Measurements from ENCODE around the gene MTSS2. TPM values are rescaled to one million over a fixed set of nuclear protein-coding genes. Genes with fewer than 3 reads are reported as not detected.

The MTSS2 gene
- total RNA-seq, 1 donor, result 56.5 TPM

DNA sequence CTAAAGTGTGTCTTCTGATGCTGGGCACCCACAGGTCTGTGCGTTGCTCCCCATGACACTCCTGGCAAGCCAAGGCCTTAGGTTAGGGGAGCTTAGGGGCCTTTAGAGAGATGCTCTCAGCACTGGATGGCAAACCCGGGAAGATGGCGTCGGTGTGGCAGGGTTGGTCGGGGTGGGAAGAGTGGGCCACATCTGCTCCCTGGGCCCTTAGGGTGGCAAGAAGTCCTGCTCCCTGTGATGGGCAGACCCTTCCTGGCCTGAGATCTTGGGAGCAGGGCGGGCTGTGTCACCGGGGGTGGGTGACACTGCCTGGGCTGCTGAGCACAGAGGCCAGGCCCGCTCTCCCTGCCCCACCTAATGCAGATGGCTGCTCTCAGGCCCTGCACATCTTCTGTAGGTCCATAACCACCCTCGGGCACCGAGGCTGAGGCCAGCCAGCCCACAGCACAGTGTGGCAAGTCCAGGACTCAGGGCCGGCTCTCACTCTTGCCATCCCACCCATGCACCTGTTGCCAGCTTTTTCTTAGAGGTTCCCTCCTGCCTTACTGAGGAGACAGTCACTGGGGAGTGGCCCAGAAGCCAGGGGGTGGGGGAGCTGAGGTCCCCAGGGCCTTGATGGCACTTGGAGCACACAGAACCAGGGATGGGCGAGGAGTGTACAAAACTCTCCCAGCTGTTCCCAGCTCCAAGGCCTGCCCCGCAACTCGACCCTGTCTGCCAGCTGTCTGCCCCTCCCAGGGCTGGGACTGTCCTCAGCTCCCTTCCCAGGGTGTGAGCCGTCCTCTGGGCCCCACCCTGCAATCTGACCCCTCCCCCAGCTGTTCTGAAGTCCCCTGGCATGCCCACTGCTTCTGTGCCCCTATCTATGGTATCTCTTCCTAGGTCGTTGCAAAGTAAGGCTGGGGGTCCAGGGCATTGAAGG is 4.4 kb upstream of the MTSS2 start:
- Histone ChIP-seq H3K4me3 (ENCODE audit: insufficient read depth, low read length) (no peak overlapping the region), H3K27me3 (ENCODE audit: insufficient read depth, low read length) (no peaks in the 10 kb centered on the region), H3K4me2 (ENCODE audit: insufficient read depth, low read length) (no peak overlapping the region), H3K4me1 (ENCODE audit: insufficient read depth, low read length) (peaks cover 52% of the 10 kb centered on the region), H3K9me3 (ENCODE audit: low read depth, low read length) (no peaks in the 10 kb centered on the region), H3K27ac (ENCODE audit: low read depth, low read length) (peak overlapping the region; percentile 92), H3K79me2 (ENCODE audit: insufficient read depth, low read length) (peaks cover 4% of the 10 kb centered on the region), H4K20me1 (ENCODE audit: insufficient read depth, low read length) (no peaks in the 10 kb centered on the region), H2AFZ (ENCODE audit: low read length) (no peak overlapping the region), H3K36me3 (ENCODE audit: insufficient read depth, low read length) (no peaks in the 10 kb centered on the region)
- DNase-seq (ENCODE audit: insufficient read length, low spot score, missing footprints), result peak; percentile 79
- TF ChIP-seq, protein P1, sequence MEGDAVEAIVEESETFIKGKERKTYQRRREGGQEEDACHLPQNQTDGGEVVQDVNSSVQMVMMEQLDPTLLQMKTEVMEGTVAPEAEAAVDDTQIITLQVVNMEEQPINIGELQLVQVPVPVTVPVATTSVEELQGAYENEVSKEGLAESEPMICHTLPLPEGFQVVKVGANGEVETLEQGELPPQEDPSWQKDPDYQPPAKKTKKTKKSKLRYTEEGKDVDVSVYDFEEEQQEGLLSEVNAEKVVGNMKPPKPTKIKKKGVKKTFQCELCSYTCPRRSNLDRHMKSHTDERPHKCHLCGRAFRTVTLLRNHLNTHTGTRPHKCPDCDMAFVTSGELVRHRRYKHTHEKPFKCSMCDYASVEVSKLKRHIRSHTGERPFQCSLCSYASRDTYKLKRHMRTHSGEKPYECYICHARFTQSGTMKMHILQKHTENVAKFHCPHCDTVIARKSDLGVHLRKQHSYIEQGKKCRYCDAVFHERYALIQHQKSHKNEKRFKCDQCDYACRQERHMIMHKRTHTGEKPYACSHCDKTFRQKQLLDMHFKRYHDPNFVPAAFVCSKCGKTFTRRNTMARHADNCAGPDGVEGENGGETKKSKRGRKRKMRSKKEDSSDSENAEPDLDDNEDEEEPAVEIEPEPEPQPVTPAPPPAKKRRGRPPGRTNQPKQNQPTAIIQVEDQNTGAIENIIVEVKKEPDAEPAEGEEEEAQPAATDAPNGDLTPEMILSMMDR (IDR thresholded peaks at IDR 0.05; ENCODE audit: extremely low read depth, low read depth, low read length), result no peak

DNA sequence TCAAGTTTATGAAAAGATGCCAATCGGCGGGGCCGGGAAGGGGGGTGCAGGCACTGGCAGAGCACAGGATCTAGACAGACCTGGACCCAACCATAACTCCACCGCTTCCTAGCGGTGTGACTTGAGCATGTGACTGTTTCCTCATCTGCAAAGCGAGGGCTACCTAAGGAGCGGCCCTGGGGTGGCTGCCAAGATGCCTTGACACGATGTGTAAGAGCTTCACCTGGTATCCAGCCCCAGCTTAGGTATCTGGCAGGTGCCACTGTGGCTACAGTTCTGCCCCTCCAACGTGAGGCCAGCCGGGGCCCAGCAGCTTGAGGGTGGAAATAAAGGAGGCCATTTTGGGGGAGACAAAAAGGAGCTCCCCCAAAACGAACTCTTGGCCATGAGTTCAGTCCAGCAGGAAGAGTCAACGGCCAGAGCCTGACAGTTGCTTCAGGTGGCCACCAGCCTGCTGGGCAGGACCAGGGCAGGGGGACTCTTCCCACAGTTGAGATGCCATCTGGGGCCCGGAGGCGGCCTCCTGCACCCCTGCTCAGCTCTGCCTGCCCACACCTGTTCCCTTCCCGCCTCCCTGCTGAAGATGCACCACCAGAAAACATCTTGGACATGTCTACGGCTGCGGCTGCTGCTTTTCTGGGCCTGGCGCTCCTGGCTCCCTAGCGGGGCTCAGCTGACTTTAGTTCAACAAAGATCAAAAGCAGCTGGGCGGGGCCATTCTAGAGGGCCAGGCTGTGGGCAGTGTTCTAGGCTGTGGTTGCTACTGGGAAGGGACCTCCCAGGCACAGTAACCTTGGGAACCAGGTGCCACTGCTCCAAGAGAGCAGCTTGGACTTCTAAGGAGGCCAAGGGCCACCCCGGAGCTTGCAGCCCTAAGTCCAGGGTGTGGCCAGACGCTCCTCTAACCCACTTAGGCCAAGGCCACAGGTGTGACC is 3.4 kb upstream of the MTSS2 start:
- Histone ChIP-seq H3K9me3 (ENCODE audit: low read depth, low read length) (no peaks in the 10 kb centered on the region), H3K79me2 (ENCODE audit: insufficient read depth, low read length) (peaks cover 13% of the 10 kb centered on the region), H3K4me1 (ENCODE audit: insufficient read depth, low read length) (peaks cover 52% of the 10 kb centered on the region), H3K27me3 (ENCODE audit: insufficient read depth, low read length) (no peaks in the 10 kb centered on the region), H4K20me1 (ENCODE audit: insufficient read depth, low read length) (peaks cover 7% of the 10 kb centered on the region), H3K36me3 (ENCODE audit: insufficient read depth, low read length) (no peaks in the 10 kb centered on the region), H3K27ac (ENCODE audit: low read depth, low read length) (no peak overlapping the region), H3K4me2 (ENCODE audit: insufficient read depth, low read length) (no peak overlapping the region), H3K4me3 (ENCODE audit: insufficient read depth, low read length) (no peak overlapping the region), H2AFZ (ENCODE audit: low read length) (no peak overlapping the region)
- DNase-seq (ENCODE audit: insufficient read length, low spot score, missing footprints), result no peak
- TF ChIP-seq, protein P1 (IDR thresholded peaks at IDR 0.05; ENCODE audit: extremely low read depth, low read depth, low read length), result no peak

DNA sequence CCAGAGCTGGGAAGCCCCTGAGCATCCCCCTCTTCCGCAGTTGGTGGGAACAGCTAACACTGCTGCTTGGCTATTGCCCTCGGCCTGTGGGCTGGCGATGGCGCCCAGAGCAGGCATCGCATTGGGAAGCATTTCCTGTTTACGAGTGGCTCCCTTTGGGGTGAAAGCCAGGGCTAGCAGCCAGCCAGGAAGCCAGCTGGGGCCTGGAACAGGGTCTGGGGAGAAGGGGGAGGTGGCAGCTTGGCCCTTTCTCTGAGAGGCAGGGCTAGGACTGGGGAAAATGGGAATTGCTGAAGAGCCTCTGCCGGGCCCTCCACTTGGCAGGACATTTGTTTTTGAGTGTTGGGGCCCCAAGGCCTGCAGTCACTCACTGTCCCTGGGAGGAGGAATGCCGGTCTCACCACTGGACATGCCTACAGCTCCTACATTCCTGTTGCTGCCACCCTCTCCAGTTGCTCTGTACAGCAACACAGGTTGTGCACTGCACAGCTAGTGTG is 2.4 kb upstream of the MTSS2 start:
- Histone ChIP-seq H3K4me1 (ENCODE audit: insufficient read depth, low read length) (peaks cover 52% of the 10 kb centered on the region), H3K9me3 (ENCODE audit: low read depth, low read length) (no peaks in the 10 kb centered on the region), H3K27me3 (ENCODE audit: insufficient read depth, low read length) (no peaks in the 10 kb centered on the region), H2AFZ (ENCODE audit: low read length) (peak overlapping the region; percentile 35), H3K79me2 (ENCODE audit: insufficient read depth, low read length) (peaks cover 23% of the 10 kb centered on the region), H3K27ac (ENCODE audit: low read depth, low read length) (peak overlapping the region; percentile 58), H3K4me2 (ENCODE audit: insufficient read depth, low read length) (no peak overlapping the region), H3K36me3 (ENCODE audit: insufficient read depth, low read length) (peaks cover 8% of the 10 kb centered on the region), H4K20me1 (ENCODE audit: insufficient read depth, low read length) (peaks cover 15% of the 10 kb centered on the region), H3K4me3 (ENCODE audit: insufficient read depth, low read length) (no peak overlapping the region)
- TF ChIP-seq, protein P1 (IDR thresholded peaks at IDR 0.05; ENCODE audit: extremely low read depth, low read depth, low read length), result no peak
- DNase-seq (ENCODE audit: insufficient read length, low spot score, missing footprints), result peak; percentile 84

Measured in osteoblast (primary cell).